Measurements from ENCODE around the gene CCDC137. TPM values are rescaled to one million over a fixed set of nuclear protein-coding genes. Genes with fewer than 3 reads are reported as not detected.

The CCDC137 gene
- total RNA-seq, 1 experiment from 2014 or later: 49.9 TPM

DNA sequence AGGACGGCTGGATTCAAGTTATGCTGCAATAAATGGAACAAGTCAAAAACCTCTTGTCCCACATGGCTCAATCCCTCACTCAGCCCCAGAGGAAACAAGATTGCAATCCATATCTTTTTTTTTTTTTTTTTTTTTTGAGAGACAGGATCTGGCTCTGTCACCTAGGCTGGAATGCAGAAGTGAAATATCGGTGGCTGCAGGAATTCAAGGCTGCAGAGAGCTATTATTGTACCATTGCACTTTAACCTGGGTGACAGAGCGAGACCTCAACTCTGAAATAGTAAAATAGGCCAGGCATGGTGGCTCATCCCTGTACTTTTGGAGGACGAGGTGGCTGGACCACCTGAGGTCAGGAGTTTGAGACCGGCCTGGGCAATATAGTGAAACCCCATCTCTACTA lies 7.5 kb upstream of the CCDC137 start:
- Histone ChIP-seq H2AFZ (ENCODE audit: low read length) (no peak overlapping the region), H3K27me3 (ENCODE audit: low read length) (no peaks in the 10 kb centered on the region), H4K20me1 (ENCODE audit: low read length) (no peaks in the 10 kb centered on the region), H3K4me1 (ENCODE audit: insufficient read depth, low read length) (peaks cover 17% of the 10 kb centered on the region), H3K36me3 (ENCODE audit: low read depth, low read length) (no peaks in the 10 kb centered on the region), H3K4me2 (ENCODE audit: low read length) (peak overlapping the region; percentile 76), H3K9ac (ENCODE audit: low read length) (no peak overlapping the region), H3F3A (ENCODE audit: low read length, unreplicated experiment) (no peaks in the 10 kb centered on the region), H3K27ac (ENCODE audit: low read length) (peak overlapping the region; percentile 25; the same call in 1 of the 2 replicates), H3K4me3 (ENCODE audit: low read length) (no peak overlapping the region; the same call in 1 of the 2 replicates), H3K9me2 (replicated peaks; ENCODE audit: low read length) (no peaks in the 10 kb centered on the region), H3K9me3 (ENCODE audit: low read length) (no peaks in the 10 kb centered on the region), H3K79me2 (ENCODE audit: low read length) (no peaks in the 10 kb centered on the region)
- BruUV-seq (replicated peaks): no TSS peak
- CTCF ChIA-PET: no interaction called here
- TF ChIP-seq, protein P1, sequence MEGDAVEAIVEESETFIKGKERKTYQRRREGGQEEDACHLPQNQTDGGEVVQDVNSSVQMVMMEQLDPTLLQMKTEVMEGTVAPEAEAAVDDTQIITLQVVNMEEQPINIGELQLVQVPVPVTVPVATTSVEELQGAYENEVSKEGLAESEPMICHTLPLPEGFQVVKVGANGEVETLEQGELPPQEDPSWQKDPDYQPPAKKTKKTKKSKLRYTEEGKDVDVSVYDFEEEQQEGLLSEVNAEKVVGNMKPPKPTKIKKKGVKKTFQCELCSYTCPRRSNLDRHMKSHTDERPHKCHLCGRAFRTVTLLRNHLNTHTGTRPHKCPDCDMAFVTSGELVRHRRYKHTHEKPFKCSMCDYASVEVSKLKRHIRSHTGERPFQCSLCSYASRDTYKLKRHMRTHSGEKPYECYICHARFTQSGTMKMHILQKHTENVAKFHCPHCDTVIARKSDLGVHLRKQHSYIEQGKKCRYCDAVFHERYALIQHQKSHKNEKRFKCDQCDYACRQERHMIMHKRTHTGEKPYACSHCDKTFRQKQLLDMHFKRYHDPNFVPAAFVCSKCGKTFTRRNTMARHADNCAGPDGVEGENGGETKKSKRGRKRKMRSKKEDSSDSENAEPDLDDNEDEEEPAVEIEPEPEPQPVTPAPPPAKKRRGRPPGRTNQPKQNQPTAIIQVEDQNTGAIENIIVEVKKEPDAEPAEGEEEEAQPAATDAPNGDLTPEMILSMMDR (conservative IDR thresholded peaks at IDR 0.05; ENCODE audit: low read depth, low read length): no peak
- no peak for TF ChIP-seq EZH2phosphoT487 (IDR thresholded peaks at IDR 0.05; ENCODE audit: borderline replicate concordance, low read length)
- TF ChIP-seq EZH2 (IDR thresholded peaks at IDR 0.05; ENCODE audit: low read length, unreplicated experiment): no peak
- ATAC-seq (no peak), DNase-seq (no peak)
- POLR2A ChIA-PET (ENCODE audit: unreplicated experiment): no interaction called here
- intact Hi-C loops (cut with micrococcal nuclease): no loop called here

DNA sequence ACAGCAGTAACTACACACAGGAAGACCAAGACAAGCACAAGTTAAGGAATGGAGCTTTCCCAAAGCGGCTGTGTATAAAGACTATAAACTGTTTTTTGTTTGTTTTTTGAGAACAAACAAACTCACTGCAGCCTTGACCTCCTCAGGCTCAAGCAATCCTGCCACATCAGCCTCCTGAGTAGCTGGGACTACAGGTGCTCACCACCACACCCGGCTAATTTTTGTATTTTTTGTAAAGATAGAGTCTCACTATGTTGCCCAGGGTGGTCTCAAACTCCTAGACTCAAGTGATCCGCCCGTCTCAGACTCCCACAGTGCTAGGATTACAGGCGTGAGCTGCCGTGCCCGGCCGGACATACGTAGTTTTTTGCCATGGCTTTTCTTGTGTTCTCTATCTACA lies 6.1 kb upstream of the CCDC137 start:
- no peaks in the 10 kb centered on the region for H3K27me3 ChIP-seq (ENCODE audit: low read length)
- H4K20me1 ChIP-seq (ENCODE audit: low read length): no peaks in the 10 kb centered on the region
- H3K9me3 ChIP-seq (ENCODE audit: low read length): no peaks in the 10 kb centered on the region
- H3K4me1 ChIP-seq (ENCODE audit: insufficient read depth, low read length): peaks cover 30% of the 10 kb centered on the region
- no TSS peak for BruUV-seq (replicated peaks)
- H3K79me2 ChIP-seq (ENCODE audit: low read length): peaks cover 7% of the 10 kb centered on the region
- no peaks in the 10 kb centered on the region for H3K9me2 ChIP-seq (replicated peaks; ENCODE audit: low read length)
- TF ChIP-seq, protein P1 (conservative IDR thresholded peaks at IDR 0.05; ENCODE audit: low read depth, low read length): no peak
- TF ChIP-seq EZH2 (IDR thresholded peaks at IDR 0.05; ENCODE audit: low read length, unreplicated experiment): no peak
- no peak for TF ChIP-seq EZH2phosphoT487 (IDR thresholded peaks at IDR 0.05; ENCODE audit: borderline replicate concordance, low read length)
- DNase-seq (no peak), ATAC-seq (no peak)
- ChIA-PET CTCF (no interaction called here), POLR2A (ENCODE audit: unreplicated experiment) (no interaction called here)
- no peaks in the 10 kb centered on the region for H3F3A ChIP-seq (ENCODE audit: low read length, unreplicated experiment)
- no peak overlapping the region for H3K9ac ChIP-seq (ENCODE audit: low read length)
- no peak overlapping the region for H3K4me2 ChIP-seq (ENCODE audit: low read length)
- no peaks in the 10 kb centered on the region for H3K36me3 ChIP-seq (ENCODE audit: low read depth, low read length)
- H3K4me3 ChIP-seq (ENCODE audit: low read length): no peak overlapping the region
- H3K27ac ChIP-seq (ENCODE audit: low read length): peak overlapping the region; percentile 56; the same call in 1 of the 2 replicates
- no peak overlapping the region for H2AFZ ChIP-seq (ENCODE audit: low read length)
- intact Hi-C loops (cut with micrococcal nuclease): no loop called here

DNA sequence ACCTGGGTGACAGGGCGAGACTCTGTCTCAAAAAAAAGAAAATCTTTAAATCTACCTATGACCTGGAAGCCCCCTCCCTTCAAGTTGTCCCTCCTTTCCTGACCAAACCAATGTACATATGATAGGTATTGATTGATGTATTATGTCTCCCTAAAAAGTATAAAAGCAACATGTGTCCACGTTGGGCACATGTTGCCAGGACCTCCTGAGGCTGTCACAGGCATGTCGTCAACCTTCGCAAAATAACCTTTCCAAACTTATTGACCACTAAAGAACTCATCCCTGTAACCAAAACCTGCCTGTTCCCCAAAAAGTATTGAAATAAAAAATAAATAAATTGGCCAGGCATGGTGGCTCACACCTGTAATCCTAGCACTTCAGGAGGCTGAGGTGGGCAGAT lies 4.5 kb upstream of the CCDC137 start:
- peaks cover 36% of the 10 kb centered on the region for H3K4me1 ChIP-seq (ENCODE audit: insufficient read depth, low read length)
- ATAC-seq (no peak), DNase-seq (no peak)
- no TSS peak for BruUV-seq (replicated peaks)
- H3K9me2 ChIP-seq (replicated peaks; ENCODE audit: low read length): no peaks in the 10 kb centered on the region
- H4K20me1 ChIP-seq (ENCODE audit: low read length): no peaks in the 10 kb centered on the region
- no peak overlapping the region for H3K27ac ChIP-seq (ENCODE audit: low read length)
- H3F3A ChIP-seq (ENCODE audit: low read length, unreplicated experiment): no peaks in the 10 kb centered on the region
- H2AFZ ChIP-seq (ENCODE audit: low read length): no peak overlapping the region
- no peaks in the 10 kb centered on the region for H3K27me3 ChIP-seq (ENCODE audit: low read length)
- intact Hi-C loops (cut with micrococcal nuclease): no loop called here
- H3K9ac ChIP-seq (ENCODE audit: low read length): no peak overlapping the region
- no peak overlapping the region for H3K4me2 ChIP-seq (ENCODE audit: low read length)
- H3K4me3 ChIP-seq (ENCODE audit: low read length): no peak overlapping the region
- H3K9me3 ChIP-seq (ENCODE audit: low read length): no peaks in the 10 kb centered on the region
- TF ChIP-seq, protein P1 (conservative IDR thresholded peaks at IDR 0.05; ENCODE audit: low read depth, low read length): no peak
- TF ChIP-seq EZH2phosphoT487 (IDR thresholded peaks at IDR 0.05; ENCODE audit: borderline replicate concordance, low read length) (no peak), EZH2 (IDR thresholded peaks at IDR 0.05; ENCODE audit: low read length, unreplicated experiment) (no peak)
- H3K79me2 ChIP-seq (ENCODE audit: low read length): peaks cover 21% of the 10 kb centered on the region
- no peaks in the 10 kb centered on the region for H3K36me3 ChIP-seq (ENCODE audit: low read depth, low read length)
- CTCF ChIA-PET: no interaction called here
- POLR2A ChIA-PET (ENCODE audit: unreplicated experiment): no interaction called here
